HG02973 (cell line): ENCODE results near the gene PSMA4.
"Not testable (repeated sequence)": the region's sequence is repeated elsewhere in the genome, so short reads cannot be mapped to it uniquely, and the experiment has no call there.

Experiments used
- ATAC-seq: cut with Tn5 transposase; IDR thresholded peaks from one replicate; pipeline ENCODE4 v1.9.1; 2021; ENCODE audit warnings: moderate library complexity; ENCODE audit not compliant: unreplicated experiment

PSMA4 gene

GRCh38 chr15:78540141-78540870, at the start of gene PSMA4:
Gene PSMA4, plus strand, starts transcription at chr15:78540444. Its CDS starts 1,484 bp downstream, at chr15:78541928.
- ATAC-seq, result peak; percentile 73

DNA sequence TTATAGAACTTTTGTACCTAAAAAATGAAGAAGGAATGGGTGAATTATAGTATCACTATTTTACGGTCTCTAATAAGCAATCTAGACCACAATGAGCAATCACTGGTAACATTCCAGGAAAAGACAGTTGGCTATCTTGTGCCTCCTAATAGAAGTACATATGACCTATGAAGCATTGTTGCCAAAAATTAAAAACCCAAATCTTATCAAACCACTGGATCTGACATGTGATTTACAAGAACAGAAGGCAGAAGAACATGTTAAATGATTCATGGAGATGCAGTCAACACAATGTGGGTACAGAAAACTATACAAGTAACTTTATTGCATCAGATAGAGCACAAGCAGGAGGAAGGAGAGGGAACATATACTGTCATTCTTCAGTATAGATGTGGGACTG, 47.4 kb upstream of the PSMA4 start:
- no peak for ATAC-seq

- no peak for ATAC-seq
Measured at GRCh38 chr15:78501857-78502256, 38.4 kb upstream of the PSMA4 start.

DNA sequence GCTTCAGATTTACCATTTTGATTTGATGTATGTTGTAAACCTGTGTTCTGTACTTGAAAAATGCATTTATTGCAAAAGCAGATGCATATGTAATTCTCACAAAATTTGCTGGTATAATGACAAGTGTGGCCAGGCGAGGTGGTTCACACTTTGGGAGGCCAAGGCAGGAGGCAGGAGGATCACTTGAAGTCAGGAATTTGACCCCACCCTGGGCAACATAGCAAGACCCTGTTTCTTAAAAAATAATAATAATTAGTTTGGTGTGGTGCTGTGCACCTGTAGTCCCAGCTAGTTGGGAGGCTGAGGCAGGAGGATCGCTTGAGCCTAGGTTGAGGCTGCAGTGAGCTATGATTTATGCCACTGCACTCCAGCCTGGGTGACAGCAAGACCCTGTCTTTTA, 37.6 kb upstream of the PSMA4 start:
- no peak for ATAC-seq

DNA sequence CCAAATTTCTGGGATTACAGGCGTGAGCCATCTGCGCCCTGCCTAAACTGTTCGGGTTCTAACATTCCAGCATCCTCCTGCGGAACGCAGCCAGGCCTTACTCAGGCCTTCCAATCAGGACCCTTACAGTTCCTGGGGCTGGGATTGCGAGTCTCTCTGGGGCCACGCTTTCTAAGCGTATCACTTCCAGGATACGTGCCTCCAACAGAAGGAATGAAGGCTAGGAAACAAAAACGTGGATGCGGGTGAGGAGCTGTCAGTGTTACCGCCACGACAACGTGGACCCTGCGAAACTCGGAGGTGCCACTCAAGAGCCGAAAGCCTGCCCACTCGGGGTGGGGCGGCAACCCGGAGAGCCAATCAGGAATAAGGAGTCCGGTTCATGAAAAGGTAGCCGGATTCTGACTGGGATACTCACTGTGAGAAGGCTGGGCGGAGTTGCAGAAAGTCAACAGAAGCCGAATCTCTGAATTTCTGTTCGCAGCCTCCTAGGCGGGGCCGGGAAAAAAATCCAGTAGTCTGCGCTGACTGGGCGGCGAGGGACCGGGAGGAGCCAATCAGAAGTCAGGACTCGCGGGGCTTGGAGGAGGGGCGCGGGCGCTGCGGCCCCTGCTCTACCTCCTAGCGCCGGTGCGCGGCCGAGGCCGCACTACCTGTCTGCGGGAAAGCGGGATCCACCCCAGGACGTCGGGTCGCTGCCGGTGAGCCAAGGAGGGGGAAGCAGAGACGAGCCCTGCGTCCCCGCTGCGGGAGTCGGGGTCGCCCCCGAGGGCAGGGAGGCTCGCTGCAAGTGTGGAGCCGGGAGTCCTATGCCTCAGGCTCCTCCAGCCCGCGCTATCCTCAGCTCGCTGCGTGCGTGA, 33.0 kb upstream of the PSMA4 start, which contains the start of gene HYKK:
Gene HYKK (plus strand): TSS at position 607 of the 860 bp plus-strand sequence. CDS start 5,512 bp downstream, outside the sequence.
- peak; percentile 86 for ATAC-seq

- ATAC-seq, result peak; percentile 12
Measured at GRCh38 chr15:78507831-78508160, 32.4 kb upstream of the PSMA4 start.

DNA sequence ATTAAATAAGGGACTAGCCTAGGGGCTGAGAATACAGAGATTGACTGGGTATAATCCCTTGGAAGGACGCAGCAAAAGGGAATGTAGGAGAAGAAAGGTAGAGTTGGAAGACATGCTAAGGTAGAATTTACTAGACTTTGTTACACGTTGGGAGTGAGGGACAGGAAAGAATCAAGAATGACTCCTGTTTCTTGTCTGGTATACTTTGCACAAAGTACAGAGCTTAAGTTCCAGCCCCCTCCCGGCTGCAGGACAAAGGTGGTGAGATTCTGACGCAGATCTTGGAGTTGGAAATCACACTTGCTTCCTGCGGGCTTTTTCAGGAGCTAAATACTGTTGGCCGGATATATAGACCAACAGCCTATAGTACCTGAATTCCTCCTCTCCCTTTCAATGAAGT, 32.0 kb upstream of the PSMA4 start:
- ATAC-seq, result no peak

DNA sequence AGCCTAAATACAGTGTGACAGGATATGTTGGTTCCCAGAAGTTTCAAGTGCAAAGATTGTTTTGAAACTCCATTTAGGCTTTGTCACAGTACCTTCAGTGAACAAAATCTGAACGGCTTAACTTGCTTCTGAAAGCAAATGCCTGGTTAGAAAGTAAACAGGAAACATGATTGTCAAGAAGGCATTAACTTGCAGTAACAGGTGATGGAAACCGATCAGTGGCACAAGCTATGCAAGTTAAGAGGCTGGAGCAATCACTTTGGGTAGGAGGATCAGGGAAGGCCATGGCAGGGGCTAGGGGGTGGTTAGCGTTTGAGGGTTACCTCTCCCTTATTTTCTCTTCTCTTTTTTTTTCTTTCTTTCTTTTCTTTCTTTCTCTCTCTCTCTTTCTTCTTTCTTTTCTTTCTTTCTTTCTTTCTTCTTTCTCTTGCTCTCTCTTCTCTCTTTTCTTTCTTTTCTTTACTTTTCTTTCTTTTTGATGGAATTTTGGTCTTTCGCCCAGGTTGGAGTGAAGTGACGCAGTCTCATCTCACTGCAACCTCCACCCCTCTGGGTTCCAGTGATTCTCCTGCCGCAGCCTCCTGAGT, 30.4 kb upstream of the PSMA4 start:
- ATAC-seq, result no peak

- ATAC-seq, result not testable (repeated sequence)
Measured at GRCh38 chr15:78520035-78520434, 20.2 kb upstream of the PSMA4 start.

DNA sequence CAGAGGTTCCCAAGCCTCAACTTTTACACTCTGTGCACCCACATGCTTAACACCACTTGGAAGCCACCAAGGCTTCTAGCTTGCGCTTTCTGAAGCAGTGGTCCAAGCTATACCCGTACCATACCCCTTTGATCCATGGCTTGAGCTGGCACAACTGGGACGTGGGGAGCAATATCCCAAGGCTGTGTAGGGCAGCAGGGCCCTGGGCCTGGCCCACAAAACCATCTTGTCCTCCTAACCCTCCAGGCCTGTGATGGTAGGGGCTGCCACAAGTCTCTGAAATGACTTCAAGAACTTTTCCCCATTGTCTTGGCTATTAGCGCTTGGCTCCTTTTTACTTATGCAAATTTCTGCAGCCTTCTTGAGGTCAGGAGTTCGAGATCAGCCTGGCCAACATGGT, 16.0 kb upstream of the PSMA4 start:
- no peak for ATAC-seq

DNA sequence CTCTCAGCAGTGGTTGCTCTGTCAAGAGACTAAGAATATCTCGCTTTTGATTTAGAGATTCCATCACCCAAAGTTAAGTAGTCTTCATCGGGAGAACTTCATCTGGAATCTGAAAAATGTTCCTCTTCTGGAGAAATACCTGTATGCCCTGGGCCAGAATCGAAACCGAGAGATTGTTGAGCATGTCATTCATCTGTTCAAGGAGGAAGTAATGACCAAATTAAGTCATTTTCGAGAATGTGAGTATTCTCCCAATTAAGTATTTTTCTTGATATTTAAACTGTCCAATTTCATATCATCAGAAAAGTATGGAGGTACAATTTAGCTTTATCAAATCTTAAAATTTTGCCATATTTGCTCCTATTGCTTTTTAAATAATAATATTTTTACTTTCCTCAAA, 12.9 kb upstream of the PSMA4 start:
- no peak for ATAC-seq

- no peak for ATAC-seq
Measured at GRCh38 chr15:78533331-78533730, 6.9 kb upstream of the PSMA4 start.

DNA sequence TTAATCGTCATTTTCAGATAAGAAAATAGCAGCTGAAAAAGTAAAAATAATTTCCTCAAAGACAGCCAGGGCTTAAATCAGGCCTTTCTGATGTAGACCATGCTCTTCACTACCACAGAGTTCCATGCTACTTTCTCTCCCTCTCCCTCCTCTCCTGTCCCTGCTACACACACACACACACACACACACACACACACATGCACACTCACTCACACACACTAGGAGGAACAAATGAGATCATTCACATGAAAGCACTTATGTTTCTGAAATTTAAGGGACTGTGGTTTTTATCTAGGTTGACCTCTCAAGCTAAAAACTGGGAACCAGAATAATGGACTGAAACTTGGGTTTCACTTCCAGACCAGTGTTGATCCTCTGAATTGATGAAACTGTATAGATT, 4.1 kb upstream of the PSMA4 start:
- ATAC-seq, result no peak

DNA sequence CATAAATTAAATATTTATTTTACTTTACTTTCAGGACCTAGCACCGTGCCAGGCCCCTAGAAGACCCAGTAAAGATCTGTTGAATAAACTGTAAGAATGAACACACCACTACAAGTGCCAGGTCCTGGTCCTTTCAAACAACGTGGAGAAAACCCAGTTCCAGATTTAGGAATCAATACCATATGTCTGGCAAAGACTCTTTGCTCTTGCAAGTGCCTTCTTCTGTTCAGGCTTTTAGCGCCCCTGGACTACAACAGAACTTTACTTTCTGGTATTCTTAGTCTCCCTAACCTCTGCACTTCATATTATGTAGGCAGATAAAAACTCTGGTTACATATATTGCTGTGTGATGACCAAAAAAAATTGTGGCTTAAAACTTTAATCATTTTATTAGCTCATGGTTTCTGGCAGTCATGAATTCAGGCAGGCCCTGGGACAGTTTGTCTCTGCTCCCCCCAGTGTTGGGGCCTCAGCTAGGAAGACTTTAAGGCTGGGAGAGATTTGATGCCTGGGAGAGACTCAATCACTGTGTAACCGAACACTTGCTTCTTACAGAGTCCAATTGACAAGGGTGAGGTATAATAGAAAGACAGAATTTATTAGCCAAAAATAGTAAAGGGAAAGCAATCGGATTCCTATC, 2.9 kb upstream of the PSMA4 start:
- ATAC-seq, result no peak

GRCh38 chr15:78538358-78538757, 1.9 kb upstream of the PSMA4 start:
- no peak for ATAC-seq

DNA sequence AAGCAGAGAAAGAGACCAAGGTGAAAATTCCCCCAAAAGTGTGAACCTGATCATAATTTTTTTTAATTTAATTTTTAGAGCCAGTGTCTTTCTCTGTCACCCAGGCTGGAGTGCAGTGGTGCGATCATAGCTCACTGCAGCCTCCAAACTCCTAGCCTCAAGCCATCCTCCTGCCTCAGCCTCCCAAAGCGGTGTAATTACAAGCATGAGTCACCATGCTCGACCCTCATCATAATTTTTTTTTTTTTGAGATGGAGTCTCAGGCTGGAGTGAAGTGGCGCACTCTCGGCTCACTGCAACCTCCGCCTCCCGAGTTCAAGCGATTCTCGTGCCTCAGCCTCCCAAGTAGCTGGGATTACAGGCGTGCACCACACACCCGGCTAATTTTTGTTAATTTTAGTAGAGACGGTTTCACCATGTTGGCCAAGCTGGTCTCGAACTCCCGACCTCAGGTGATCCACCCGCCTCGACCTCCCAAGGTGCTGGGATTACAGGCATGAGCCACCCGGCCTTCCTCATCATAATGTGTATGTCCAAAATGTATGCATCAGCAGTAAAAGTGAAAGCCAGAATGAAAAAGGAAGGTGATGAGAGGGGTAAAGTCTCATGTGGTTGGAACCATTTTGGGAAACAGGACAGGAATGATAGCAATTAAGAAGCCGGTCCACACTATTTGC, 642 bp upstream of the PSMA4 start:
- not testable (repeated sequence) for ATAC-seq

- ATAC-seq, result no peak
Measured at GRCh38 chr15:78540871-78541743, 863 bp downstream of the PSMA4 start.

DNA sequence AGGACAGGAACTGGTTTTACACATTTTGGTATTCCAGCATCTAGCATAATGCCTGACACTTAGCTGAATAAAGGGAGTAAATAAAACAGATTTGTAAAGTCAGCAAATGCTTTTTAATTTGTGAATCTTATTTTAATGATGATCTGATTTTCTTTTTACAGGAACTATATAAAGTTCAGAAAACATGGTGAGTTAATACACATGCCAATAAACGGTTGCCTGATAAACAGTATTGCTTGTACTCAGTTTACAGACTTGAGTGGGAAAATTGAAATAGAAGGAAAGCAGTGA, 1.4 kb downstream of the PSMA4 start:
- no peak for ATAC-seq

DNA sequence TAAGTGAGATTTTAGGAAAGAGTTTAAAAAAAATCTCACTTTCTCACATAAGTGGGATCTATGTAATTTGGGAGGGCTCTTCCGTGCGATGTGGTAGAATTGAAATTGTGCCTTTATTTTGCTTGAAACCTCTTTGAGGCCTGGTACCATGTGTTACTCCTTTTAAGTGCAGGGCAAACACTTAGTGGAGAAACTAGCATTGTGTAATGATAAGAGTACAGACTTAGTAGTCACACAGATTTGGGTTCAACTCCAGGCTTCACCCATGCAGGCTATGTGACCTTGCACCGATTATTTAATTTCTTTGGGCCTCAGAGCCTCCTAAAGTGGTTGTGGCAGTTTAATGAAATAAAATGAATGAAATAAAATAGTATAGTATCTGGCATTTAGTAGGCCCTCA, 2.4 kb downstream of the PSMA4 start:
- no peak for ATAC-seq

- ATAC-seq, result no peak
Measured at GRCh38 chr15:78550194-78550593, 9.9 kb downstream of the PSMA4 start.
